HepG2 (cell line): ENCODE data around the gene ARHGAP23. TPM values are rescaled to one million over a fixed set of nuclear protein-coding genes. Genes with fewer than 3 reads are reported as not detected.

Source experiments
- CEBPG ChIP-seq: IDR thresholded peaks from 2 replicates; pipeline ENCODE4 v1.6.1; 2016
- KDM4B ChIP-seq: sonication (generic); formaldehyde crosslinking; IDR thresholded peaks from 2 replicates; pipeline ENCODE4 v1.4.0; 2020; ENCODE audit warnings: missing genetic modification reagents
- MIXL1 ChIP-seq: IDR thresholded peaks from 2 replicates; pipeline ENCODE4 v1.6.1; 2016
- NFKB2 ChIP-seq: sonication (generic); formaldehyde crosslinking; IDR thresholded peaks from 2 replicates; pipeline ENCODE4 v1.4.0; 2020; ENCODE audit warnings: missing genetic modification reagents, borderline replicate concordance
- RBM22 ChIP-seq: fragments of 200-400 bp; formaldehyde crosslinking; optimal IDR thresholded peaks from 2 replicates; pipeline ENCODE3; 2017; ENCODE audit warnings: mild to moderate bottlenecking, low read length, moderate library complexity
- RNF2 ChIP-seq: fragments of 450-650 bp; conservative IDR thresholded peaks from 2 replicates; pipeline ENCODE4 v1.6.1; 2016; ENCODE audit warnings: low read depth
- SIX1 ChIP-seq: sonication (generic); formaldehyde crosslinking; IDR thresholded peaks from 2 replicates; pipeline ENCODE4 v1.4.0; 2020; ENCODE audit warnings: missing genetic modification reagents, borderline replicate concordance
- SMYD3 ChIP-seq: sonication (generic); formaldehyde crosslinking; IDR thresholded peaks from 2 replicates; pipeline ENCODE4 v1.8.1; 2023; ENCODE audit warnings: mild to moderate bottlenecking, missing genetic modification reagents
- SOX6 ChIP-seq, 2 experiments: fragments of 450-650 bp in 1 of 2; sonication (generic) in 1 of 2; formaldehyde crosslinking in 1 of 2; IDR thresholded peaks; 2 replicates each; pipeline versions ENCODE4 v1.4.0 to v1.6.1; 2017 to 2020; ENCODE audit warnings: antibody characterized with exemption in 1 of 2, mild to moderate bottlenecking in 1 of 2, missing genetic modification reagents in 1 of 2
- TARDBP ChIP-seq: sonication (generic); formaldehyde crosslinking; IDR thresholded peaks from 2 replicates; pipeline ENCODE4 v1.8.0; 2022; ENCODE audit warnings: mild to moderate bottlenecking, missing genetic modification reagents
- U2AF1 ChIP-seq: fragments of 200-400 bp; formaldehyde crosslinking; optimal IDR thresholded peaks from 2 replicates; pipeline ENCODE3; 2017; ENCODE audit warnings: mild to moderate bottlenecking, low read depth, low read length
- ZFP41 ChIP-seq: sonication (generic); formaldehyde crosslinking; IDR thresholded peaks from 2 replicates; pipeline ENCODE4 v1.4.0; 2020; ENCODE audit warnings: mild to moderate bottlenecking, missing genetic modification reagents, borderline replicate concordance
- ZNF160 ChIP-seq: sonication (generic); formaldehyde crosslinking; IDR thresholded peaks from 2 replicates; pipeline ENCODE4 v1.8.0; 2022; ENCODE audit warnings: mild to moderate bottlenecking, inconsistent platforms, missing genetic modification reagents
- ZNF329 ChIP-seq: sonication (generic); formaldehyde crosslinking; IDR thresholded peaks from 2 replicates; pipeline ENCODE4 v1.9.0; 2021; ENCODE audit warnings: low read depth, mild to moderate bottlenecking, missing genetic modification reagents
- ZNF331 ChIP-seq: sonication (generic); formaldehyde crosslinking; IDR thresholded peaks from 2 replicates; pipeline ENCODE4 v1.4.0; 2020; ENCODE audit warnings: missing genetic modification reagents
- ZNF44 ChIP-seq: sonication (generic); formaldehyde crosslinking; IDR thresholded peaks from 2 replicates; pipeline ENCODE4 v1.5.1; 2020; ENCODE audit warnings: mild to moderate bottlenecking, missing genetic modification reagents
- ZNF572 ChIP-seq: sonication (generic); formaldehyde crosslinking; IDR thresholded peaks from 2 replicates; pipeline ENCODE4 v1.5.1; 2020; ENCODE audit warnings: mild to moderate bottlenecking, missing genetic modification reagents
- ZNF790 ChIP-seq: sonication (generic); formaldehyde crosslinking; IDR thresholded peaks from 2 replicates; pipeline ENCODE4 v1.8.0; 2022; ENCODE audit warnings: missing genetic modification reagents, mild to moderate bottlenecking, borderline replicate concordance
- ZNF850 ChIP-seq: sonication (generic); formaldehyde crosslinking; conservative IDR thresholded peaks from 2 replicates; pipeline ENCODE4 v1.9.0; 2021; ENCODE audit warnings: mild to moderate bottlenecking, missing genetic modification reagents
- ZSCAN25 ChIP-seq: sonication (generic); formaldehyde crosslinking; IDR thresholded peaks from 2 replicates; pipeline ENCODE4 v1.8.0; 2022; ENCODE audit warnings: mild to moderate bottlenecking, missing genetic modification reagents
- polyA plus RNA-seq, 8 experiments: library from polyadenylated mRNA; depleted of rRNA in 3 of 8; stranded (reverse) in 7 of 8; unstranded in 1 of 8; fragments of >200 nt; fragmentation: Illumina TruSeq in 4 of 8; extraction: Trizol in 4 of 8; gene quantifications; 2 replicates each; pipeline versions ENCODE4 v1.2.1 to v1.2.3, GENCODE V29; 2011 to 2016; ENCODE audit warnings: low read depth in 4 of 8, missing spikeins in 1 of 8, mixed read lengths in 1 of 8; ENCODE audit not compliant: insufficient read depth in 1 of 8
- total RNA-seq, 5 experiments: library from RNA; depleted of rRNA; stranded (reverse); fragments of >200 nt; fragmentation: Illumina TruSeq; extraction: Trizol; gene quantifications; 2 replicates each; pipeline ENCODE4 v1.2.3, GENCODE V29; 2016; ENCODE audit warnings: low read depth in 1 of 5
- TF ChIP-seq, protein P1 (sequence below): IDR thresholded peaks from 2 replicates; pipeline ENCODE4 v1.6.1; 2016; ENCODE audit warnings: mild to moderate bottlenecking, missing biosample characterization, missing genetic modification reagents
- TF ChIP-seq, protein P2 (sequence below): IDR thresholded peaks from 2 replicates; pipeline ENCODE4 v1.6.1; 2016; ENCODE audit warnings: mild to moderate bottlenecking
- TF ChIP-seq, protein P3 (sequence below): sonication (generic); formaldehyde crosslinking; IDR thresholded peaks from 2 replicates; pipeline ENCODE4 v1.5.1; 2020; ENCODE audit warnings: mild to moderate bottlenecking, moderate library complexity, missing genetic modification reagents
- TF ChIP-seq, protein P4 (sequence below), 2 experiments: sonication (generic) in 1 of 2; formaldehyde crosslinking in 1 of 2; IDR thresholded peaks; 2 replicates each; pipeline versions ENCODE4 v1.4.0 to v1.6.1; 2018 to 2020; ENCODE audit warnings: missing genetic modification reagents in 2 of 2, borderline replicate concordance in 1 of 2, low read depth in 1 of 2, mild to moderate bottlenecking in 1 of 2, missing biosample characterization in 1 of 2

ARHGAP23 gene
- total and polyA plus RNA-seq, 2 of the 13 experiments (the other 11 are each of a cell fraction or from before 2014, with no cell fraction given) = 0.03 TPM; not detected in 1

- no peak for TF ChIP-seq SOX6 (IDR thresholded peaks at IDR 0.05)
- TF ChIP-seq SOX6 (CRISPR knock-in tag; IDR thresholded peaks at IDR 0.05) = peak; percentile 78
- no peak for TF ChIP-seq RNF2
- no peak; the same call in 1 of the 2 replicates for TF ChIP-seq NFKB2 (CRISPR knock-in tag)
- no peak for TF ChIP-seq RBM22
- TF ChIP-seq U2AF1 = no peak
- 0 out of 2 replicates have a peak, but pooled peaks have one; percentile 29 for TF ChIP-seq ZNF850 (CRISPR knock-in tag)
- no peak for TF ChIP-seq ZNF160 (CRISPR knock-in tag)
- TF ChIP-seq, protein P1, sequence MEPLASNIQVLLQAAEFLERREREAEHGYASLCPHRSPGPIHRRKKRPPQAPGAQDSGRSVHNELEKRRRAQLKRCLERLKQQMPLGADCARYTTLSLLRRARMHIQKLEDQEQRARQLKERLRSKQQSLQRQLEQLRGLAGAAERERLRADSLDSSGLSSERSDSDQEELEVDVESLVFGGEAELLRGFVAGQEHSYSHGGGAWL = peak; percentile 49; the same call in 1 of the 2 replicates
- TF ChIP-seq, protein P2, sequence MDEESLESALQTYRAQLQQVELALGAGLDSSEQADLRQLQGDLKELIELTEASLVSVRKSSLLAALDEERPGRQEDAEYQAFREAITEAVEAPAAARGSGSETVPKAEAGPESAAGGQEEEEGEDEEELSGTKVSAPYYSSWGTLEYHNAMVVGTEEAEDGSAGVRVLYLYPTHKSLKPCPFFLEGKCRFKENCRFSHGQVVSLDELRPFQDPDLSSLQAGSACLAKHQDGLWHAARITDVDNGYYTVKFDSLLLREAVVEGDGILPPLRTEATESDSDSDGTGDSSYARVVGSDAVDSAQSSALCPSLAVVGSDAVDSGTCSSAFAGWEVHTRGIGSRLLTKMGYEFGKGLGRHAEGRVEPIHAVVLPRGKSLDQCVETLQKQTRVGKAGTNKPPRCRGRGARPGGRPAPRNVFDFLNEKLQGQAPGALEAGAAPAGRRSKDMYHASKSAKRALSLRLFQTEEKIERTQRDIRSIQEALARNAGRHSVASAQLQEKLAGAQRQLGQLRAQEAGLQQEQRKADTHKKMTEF (CRISPR knock-in tag) = peak; percentile 61; the same call in 1 of the 2 replicates
- TF ChIP-seq ZNF331 = peak; percentile 81
- TF ChIP-seq ZNF44 (CRISPR knock-in tag) = no peak
- TF ChIP-seq ZNF790 (CRISPR knock-in tag) = no peak
- TF ChIP-seq, protein P3, sequence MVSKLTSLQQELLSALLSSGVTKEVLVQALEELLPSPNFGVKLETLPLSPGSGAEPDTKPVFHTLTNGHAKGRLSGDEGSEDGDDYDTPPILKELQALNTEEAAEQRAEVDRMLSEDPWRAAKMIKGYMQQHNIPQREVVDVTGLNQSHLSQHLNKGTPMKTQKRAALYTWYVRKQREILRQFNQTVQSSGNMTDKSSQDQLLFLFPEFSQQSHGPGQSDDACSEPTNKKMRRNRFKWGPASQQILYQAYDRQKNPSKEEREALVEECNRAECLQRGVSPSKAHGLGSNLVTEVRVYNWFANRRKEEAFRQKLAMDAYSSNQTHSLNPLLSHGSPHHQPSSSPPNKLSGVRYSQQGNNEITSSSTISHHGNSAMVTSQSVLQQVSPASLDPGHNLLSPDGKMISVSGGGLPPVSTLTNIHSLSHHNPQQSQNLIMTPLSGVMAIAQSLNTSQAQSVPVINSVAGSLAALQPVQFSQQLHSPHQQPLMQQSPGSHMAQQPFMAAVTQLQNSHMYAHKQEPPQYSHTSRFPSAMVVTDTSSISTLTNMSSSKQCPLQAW (CRISPR knock-in tag) = peak; percentile 66; the same call in 1 of the 2 replicates
- TF ChIP-seq ZNF329 (CRISPR knock-in tag) = no peak
- peak; percentile 99 for TF ChIP-seq CEBPG (CRISPR knock-in tag)
- TF ChIP-seq TARDBP = peak; percentile 80
- TF ChIP-seq KDM4B (CRISPR knock-in tag) = peak; percentile 64; the same call in 1 of the 2 replicates
- 0 out of 2 replicates have a peak, but pooled peaks have one; percentile 69 for TF ChIP-seq ZNF572 (CRISPR knock-in tag)
- TF ChIP-seq ZFP41 (CRISPR knock-in tag) = no peak
- 0 out of 2 replicates have a peak, but pooled peaks have one; percentile 28 for TF ChIP-seq SMYD3 (CRISPR knock-in tag)
- no peak for TF ChIP-seq MIXL1 (CRISPR knock-in tag)
- TF ChIP-seq SIX1 (CRISPR knock-in tag) = no peak
- TF ChIP-seq, protein P4, sequence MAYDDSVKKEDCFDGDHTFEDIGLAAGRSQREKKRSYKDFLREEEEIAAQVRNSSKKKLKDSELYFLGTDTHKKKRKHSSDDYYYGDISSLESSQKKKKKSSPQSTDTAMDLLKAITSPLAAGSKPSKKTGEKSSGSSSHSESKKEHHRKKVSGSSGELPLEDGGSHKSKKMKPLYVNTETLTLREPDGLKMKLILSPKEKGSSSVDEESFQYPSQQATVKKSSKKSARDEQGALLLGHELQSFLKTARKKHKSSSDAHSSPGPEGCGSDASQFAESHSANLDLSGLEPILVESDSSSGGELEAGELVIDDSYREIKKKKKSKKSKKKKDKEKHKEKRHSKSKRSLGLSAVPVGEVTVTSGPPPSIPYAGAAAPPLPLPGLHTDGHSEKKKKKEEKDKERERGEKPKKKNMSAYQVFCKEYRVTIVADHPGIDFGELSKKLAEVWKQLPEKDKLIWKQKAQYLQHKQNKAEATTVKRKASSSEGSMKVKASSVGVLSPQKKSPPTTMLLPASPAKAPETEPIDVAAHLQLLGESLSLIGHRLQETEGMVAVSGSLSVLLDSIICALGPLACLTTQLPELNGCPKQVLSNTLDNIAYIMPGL (CRISPR knock-in tag; IDR thresholded peaks at IDR 0.05; ENCODE audit: borderline replicate concordance in 1 of 2, low read depth in 1 of 2) = peak in 1 of 2 experiments; percentile 58; a peak in 1 of 4 replicates
- TF ChIP-seq ZSCAN25 (CRISPR knock-in tag) = peak; percentile 40; the same call in 1 of the 2 replicates
Observed at GRCh38 chr17:38559051-38559879, 131.0 kb downstream of the ARHGAP23 start (continued).
